GM12892 (cell line): ENCODE measurements around the gene PNPLA5.

ENCODE experiments used
- POLR2A ChIP-seq: IDR thresholded peaks from 2 replicates; pipeline ENCODE4 v1.6.1; 2011; ENCODE audit warnings: low read depth, low read length, control low read depth
- POLR2AphosphoS5 ChIP-seq: IDR thresholded peaks from 2 replicates; pipeline ENCODE4 v1.6.1; 2011; ENCODE audit warnings: low read depth, low read length, control low read depth

DNA sequence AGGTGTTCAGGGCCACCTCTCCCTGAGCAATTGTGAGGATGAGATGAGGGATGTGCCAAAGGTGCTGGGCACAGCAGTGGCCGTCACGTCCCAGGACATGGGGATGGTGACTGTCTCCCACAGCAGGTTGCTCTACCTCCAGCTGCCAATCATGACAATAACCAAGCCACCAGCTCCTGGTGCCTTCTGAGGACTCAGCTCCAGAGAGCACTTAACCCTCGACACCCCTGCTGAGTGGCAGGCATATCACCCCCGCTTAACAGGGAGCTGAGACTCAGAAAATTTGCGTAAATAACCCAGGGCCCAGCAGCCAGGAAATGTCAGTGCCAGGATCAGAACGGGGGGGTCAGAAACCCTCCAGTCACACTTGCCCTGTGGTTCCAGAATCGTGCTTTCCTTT is 8.4 kb upstream of the PNPLA5 start:
- TF ChIP-seq POLR2A (no peak), POLR2AphosphoS5 (no peak)
